Measurements from ENCODE around the gene LRRC26.

The LRRC26 gene

DNA sequence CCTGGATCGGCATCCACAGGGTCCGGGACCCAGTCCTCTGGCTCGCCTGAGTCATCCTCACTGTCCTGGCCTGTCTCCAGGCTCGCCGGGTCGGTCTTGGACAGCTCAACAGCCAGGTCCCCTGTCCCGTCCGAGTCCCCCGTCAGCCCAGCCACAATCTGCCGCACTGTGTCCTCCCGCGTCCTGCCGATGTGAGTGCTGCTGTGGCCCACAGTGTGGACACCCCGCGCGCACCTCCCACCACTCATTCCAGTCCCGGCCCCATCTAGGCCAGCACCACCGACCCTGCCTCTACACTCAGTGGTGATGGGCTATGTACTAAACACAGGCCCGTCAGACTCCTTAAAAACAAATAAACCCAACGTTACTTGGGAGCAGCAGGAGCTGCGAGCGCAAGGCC, 11.8 kb upstream of the LRRC26 start:
- DNase-seq: no peak

DNA sequence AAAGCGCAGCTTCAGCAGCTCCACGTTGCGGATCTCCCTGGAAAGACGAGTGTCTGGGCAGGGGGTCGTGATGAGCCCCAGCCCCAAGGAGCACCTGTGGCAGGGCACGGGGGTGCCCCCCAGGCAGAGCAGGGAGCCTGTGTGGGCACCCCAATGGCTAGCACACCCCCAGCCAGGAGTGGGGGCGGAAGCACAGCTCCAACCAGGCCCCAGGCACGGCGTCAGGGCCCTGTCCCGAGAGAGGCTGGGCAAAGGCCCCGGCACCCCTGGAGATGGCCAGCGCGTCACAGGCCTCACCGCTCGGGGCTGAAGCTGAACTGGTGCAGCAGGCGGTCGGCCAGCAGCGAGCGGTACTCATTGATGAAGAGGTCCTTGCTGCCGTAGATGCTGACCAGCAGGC, 10.6 kb upstream of the LRRC26 start:
- DNase-seq: no peak

DNA sequence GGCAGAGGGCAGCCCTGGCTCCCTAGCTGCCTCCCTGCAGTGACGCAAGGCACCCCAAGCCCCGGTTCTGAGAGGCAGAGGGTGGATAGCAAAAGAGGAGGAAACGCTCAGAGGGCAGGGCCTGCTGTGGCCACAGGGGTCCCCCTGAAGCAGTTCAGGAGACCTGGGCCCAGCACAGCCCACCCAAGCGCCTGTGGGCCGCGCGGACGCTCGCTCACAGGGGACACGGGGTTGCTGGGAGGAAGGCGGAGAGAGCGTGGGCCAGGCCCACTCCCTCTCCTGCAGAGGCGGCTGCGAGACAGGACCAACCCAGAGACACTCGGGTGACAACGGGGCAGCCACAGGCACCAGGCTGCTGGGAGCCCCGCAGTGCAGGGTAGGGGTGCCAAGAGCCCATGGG, 9.9 kb upstream of the LRRC26 start:
- no peak for DNase-seq

DNA sequence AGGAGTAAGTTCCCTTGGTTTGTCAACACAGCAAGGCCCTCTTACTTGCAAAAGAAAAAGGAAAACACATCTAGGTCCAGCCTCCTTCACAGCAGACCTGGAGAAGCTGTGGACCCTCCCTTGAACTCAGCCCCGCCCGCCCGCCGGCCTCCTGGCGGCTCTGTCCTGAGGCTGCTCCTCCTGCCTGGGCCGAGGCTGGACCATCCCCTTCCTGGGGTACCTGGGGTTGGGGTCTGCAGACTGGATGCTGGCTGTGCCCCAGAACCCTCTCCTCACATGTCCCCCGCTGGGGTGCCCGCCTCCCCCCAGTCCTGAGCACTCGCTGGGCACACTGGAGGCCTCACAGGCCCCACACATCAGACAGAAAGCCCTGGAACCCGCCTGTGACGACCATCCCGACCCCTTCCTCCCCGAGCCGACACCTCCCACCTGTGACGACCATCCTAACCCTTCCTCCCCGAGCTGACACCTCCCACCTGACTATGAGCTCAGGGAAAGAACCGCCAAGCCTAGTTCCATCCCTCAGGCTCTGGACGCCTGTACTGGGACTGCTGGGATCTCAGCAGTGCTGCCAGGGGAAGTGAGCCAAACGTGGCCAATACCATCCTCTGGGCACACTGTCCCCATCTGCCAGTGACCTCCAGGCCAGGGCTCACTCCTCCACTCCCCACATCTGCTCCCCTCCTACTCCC, 9.2 kb upstream of the LRRC26 start:
- DNase-seq: no peak

DNA sequence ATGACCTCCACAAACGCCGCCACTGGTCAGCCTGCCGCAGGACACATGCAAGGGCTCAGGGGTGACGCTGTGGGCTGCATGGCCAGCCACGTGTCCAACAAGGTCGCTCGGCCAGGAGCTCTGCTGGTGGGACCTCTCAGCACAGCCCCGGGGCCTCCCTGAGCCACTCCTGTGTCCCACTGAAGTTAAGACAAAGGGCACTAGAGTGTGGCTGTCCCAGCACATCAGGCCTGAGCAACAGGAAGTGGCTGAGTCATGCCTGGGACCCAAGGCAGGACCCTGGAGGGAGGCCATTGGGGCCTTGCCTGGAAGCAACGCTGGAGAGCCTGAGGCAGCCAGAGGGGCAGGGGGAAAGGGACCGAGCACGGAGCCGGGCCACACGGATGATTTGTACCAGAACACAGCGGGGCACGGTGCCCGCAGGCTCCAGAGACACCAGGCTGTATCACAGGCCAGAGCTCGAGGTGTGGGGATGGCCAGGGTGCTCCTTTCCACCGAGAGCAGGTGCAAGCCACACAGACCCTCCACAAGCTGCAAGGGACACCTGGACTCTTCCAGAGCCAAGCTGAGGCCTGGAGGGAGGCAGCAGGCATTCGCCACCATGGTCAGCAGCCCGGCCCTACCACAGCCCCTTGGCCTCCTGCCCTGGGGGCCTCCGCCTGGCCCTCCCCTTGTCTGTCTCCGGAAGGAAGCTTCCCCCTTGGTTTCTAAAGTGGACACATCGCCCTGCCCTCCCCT, 8.5 kb upstream of the LRRC26 start:
- no peak for DNase-seq

DNA sequence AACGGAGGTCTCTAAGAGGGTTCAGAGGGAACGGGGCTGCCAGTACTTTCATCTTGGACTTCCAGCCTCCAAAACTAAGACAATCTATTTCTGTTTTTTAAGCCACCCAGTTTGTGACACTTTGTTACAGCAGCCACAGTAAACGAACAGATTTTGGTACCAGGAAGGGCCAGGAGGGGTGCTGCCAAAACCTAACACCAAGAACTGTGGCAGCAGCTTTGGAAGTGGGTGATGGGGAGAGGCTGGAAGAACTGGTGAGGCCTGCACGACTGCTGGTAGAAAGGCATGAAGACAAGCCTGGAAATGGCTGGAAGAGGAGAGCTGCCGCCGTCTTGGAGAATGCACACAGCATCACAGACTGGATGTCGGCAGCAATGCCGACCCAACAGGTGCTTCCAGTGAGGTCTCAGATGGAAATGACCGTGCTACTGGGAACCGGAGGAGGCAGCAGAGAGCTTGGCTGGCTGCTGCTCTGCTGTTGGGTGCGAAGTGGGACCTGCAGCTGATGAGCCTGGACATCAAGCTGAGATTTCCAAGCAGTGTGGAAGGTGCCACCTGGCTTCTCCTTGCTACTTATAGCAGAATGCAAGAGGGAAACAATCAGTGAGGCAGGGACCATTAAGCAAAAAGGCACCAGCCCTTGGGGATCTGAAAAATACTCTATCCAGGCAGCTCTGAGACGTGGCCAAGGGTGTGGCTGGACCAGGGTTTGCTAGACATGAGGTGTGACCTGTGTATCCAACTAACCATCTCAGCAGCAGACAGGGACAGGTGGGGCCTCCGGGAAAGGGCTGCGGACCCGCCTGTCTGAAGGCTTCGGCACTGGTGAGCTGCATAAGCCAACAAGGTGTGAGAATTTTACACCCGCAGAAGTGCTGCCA, 6.7 kb upstream of the LRRC26 start:
- no peak for DNase-seq

DNA sequence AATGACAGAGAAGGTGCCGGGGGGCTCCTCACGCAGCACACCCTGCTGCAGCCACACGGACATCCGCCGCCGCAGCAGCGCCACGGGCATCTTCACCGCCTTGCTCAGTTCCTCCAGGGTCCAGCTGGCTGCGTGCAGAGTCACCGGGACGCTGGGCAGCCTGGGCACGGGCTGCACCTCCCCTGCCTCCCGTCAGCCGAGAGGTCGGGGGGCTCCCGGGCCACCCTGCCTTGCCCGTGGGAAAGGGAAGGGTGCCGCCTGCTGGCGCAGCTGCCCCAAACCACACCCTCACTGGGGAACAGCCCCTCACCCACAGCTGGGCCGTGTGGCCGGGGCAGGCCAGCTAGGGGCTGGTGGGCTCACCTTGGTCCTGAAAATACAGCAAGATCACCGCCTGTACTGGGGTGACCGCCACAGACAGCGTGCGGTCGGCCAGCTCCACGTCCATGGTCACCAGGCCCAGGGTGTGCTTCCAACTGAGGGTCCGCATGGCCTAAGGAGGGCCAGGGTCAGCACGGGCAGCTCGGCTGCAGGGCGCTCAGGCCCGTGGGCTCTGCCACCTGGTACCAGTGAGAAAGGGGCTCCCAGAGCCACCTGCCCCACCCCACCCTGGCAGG, 5.6 kb upstream of the LRRC26 start:
- no peak for DNase-seq

DNA sequence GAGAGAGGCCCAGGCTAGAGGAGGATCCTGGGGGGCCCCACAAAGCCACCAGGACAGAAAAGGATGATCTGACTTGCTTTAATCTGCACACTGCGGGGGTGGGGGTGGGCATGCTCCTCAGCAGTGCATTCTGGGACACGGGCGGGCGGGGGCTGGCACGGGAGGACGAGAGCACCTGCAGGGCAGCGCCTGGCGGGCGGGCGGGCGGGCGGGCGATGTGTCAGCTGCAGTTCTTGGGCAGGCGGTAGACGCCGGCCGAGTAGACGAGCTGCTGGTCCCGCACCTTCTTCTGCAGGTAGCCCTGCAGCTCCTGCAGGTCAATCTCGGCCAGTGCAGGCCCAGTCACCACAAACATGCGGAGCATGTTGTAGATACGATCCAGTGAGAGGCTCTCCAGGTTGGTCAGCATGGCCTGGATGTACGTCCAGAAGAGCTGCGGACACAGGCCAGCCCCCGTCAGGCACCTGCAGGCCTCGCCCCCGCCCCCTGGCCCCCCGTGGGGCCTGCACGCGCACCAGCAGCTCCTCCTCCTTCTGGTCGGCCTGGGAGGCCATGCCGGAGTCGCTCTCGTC, 5.0 kb upstream of the LRRC26 start:
- DNase-seq: no peak

DNA sequence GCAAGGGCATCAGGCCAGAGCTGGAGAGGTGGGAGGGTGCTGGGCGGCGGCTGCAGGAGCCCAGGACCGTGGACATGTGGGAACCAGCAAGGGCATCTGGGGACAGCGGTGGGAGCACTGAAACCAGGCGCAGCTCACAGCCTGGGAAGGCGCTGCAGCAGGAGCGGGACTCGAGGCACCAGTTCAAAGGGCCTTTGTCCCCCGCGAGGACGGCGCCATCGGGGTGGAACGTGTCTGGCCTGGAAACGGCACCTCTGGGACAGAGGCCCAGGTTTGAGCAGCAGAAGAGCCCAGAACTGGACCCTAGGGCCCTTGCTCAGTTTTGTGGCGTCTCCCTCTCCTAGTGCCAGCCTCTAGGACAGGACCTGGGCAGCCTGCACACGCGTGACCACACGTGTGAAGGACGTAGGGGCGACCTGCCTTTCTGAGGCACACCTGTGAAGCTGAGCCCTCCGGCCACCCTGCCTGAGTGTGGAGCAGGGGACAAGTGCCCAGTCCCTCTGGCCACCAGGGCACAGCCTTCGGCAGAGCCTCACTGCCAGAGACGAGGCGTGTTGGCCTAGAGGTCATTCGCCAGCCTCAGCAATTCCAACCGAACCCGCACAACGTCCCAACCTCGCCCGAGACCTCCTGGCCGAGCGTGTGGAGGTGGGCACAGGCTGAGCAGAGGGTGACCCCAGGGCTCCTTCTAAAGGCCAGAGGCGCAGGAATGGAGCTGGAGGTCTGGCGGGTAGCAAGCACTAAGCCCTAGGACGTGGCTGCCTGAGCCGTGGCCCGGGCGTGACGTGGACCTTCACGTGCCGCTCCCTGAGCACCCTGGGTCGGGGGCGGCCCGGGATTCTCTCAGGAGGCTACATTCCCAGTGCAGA, 4.2 kb upstream of the LRRC26 start:
- no peak for DNase-seq

DNA sequence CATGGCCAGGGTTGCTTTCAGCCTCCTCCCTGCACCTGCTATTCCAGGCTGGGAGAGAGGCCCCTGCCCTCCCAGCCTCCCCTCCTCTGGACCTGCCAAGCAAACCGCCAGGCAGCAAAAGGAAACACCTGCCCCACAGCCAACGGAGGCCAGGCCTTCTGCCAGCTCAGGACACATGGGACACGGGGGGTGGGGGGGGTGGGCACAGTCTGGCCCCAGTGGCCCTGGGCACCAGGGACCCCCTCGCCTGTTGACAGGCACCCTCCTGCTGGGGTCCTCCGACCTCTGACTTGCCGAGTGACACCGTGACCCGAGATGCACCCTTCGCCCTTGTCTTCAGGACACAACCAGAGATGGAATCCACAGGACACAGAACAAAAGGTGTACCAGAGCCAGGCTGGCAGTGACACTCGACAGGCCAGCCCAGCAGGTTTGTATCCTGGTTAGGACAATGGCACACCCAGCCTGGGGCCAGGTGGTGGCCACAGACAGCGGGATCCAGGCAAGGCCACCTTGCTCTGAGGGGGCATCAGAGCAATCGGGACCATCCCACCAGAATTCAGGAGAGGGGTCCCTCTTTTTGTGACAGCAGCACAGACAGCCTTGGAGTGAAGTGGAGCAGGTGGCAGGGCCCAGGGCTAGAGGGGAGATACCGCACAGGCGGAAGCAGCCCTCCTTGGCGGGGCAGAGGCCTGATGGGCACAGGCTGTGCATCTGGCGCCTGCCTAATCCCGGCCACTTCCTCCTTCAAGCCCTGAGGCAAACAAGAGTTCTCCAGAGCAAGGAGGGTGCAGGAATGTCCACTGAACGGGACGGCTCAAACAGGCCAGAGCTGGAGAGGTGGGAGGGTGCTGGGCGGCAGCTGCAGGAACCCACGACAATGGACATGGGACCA, 3.3 kb upstream of the LRRC26 start:
- DNase-seq: no peak

DNA sequence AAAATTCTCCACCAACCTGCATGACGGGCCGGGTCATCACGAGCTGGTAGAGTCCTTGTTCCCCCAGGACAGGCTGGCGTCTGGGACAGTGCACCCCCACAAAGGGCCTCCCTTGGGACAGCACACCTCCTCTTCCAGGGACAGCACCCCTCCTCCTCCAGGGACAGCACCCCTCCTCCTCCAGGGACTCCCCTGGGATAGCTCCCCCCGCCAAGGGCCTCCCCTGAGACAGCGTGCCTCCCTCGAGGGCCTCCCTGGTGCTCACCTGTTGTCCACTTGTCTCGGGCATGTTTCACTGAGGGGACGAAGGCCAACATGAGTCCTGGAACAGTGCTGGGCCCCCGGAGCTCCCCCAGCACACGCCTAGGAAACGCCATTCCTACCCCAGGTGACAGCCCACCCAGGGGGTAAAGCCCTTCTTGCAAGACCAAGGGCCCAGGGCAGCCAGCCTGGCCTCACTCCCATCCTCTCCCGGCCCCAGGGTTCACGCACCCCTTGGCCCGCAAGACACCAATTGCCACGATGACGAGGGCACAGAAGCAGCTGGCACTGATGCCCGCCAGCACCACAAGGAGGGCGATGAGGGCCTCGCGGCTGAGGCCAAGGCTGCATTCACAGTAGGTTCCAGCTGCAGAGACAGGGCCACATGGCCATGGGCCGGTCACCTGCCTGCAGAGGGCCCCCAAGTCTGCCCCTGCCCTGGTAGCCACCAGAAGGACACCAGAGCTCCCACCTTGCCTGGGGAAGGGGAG, 1.5 kb upstream of the LRRC26 start:
- DNase-seq: no peak

DNA sequence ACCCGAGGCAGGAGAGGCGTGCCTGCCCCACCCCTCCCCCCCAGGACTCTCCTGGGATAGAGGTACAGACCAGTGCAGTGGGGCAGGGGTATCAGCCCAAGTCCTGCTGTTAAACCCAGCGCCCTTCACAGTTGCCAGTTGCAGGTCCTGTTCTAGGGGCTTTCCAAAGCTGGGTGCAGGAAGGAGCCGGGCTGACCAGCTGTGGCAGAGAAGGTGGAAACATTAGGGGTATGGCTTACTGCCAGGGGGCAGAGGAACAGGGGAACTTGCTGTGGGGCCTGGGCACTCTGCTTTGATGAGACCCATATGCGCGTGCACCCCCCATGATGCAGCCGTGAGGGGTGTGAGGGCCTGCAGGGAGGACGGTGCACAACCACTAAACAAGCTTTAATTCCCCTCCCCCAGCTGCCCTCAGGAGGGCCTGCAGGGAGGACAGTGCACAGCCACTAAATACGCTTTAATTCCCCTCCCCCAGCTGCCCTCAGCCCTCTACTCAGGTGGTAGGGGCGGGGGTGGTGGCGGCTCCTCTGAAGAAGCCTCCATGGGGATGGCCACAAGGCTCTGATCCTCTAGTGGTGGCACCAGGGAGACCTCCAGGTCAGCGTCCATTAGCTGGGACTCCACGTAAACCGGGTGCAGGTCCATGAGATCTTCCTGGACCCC, 766 bp upstream of the LRRC26 start:
- no peak for DNase-seq

DNA sequence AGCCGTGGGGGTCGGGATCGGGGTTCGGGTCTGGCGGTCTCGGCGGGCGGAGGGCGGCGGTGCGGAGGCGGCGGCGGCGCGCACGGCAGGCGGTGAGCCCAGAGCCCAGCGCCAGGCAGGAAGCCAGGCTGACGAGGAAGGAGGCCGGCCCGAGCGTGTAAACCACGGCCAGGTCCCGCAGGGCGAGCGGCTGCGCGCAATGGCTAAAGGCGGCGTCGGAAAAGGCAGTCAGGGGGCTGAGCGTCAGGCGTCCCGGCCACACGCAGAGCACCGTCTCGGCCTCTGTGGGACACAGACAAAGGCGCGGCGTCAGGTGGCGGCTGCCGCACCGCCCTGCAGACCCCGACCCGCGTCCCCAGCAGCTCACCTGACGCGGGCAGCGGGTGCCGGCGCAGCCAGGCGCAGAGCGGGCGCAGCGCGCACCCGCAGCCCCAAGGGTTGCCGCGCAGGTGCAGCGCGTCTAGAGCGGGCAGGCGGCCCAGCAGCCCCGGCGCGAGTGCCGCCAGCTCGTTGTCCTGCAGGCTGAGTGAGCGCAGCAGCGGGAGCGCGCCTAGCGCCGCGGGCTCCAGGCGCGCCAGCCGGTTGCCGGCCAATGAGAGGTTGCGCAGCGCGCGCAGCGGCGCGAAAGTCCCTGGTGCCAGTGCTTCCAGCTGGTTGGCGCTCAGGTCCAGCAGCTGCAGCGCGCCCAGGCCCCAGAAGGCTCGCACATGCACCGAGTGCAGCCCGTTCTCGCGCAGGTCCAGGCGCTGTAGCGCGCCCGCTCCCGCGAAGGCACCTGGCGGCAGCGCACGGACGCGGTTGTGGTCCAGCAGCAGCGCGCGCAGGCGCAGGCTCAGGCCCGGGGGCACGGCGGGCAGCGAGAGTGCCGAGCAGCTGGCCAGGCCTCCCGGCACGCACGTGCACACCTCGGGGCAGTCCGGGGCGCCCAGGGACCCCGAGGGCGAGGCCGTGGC, 671 bp downstream of the LRRC26 start:
- DNase-seq: peak; percentile 75

DNA sequence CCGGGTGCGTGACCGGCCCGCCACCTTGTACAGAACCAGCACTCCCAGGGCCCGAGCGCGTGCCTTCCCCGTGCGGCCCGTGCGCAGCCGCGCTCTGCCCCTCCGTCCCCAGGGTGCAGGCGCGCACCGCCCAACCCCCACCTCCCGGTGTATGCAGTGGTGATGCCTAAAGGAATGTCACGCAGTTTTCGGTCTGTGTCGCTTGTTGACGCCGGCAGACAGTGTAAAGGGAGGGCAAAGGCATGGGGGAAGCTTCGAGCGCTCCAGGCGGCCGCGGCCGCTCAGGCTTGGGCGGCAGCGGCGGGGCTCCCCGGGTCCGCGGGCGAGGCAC, 1.3 kb downstream of the LRRC26 start:
- DNase-seq: peak; percentile 66

DNA sequence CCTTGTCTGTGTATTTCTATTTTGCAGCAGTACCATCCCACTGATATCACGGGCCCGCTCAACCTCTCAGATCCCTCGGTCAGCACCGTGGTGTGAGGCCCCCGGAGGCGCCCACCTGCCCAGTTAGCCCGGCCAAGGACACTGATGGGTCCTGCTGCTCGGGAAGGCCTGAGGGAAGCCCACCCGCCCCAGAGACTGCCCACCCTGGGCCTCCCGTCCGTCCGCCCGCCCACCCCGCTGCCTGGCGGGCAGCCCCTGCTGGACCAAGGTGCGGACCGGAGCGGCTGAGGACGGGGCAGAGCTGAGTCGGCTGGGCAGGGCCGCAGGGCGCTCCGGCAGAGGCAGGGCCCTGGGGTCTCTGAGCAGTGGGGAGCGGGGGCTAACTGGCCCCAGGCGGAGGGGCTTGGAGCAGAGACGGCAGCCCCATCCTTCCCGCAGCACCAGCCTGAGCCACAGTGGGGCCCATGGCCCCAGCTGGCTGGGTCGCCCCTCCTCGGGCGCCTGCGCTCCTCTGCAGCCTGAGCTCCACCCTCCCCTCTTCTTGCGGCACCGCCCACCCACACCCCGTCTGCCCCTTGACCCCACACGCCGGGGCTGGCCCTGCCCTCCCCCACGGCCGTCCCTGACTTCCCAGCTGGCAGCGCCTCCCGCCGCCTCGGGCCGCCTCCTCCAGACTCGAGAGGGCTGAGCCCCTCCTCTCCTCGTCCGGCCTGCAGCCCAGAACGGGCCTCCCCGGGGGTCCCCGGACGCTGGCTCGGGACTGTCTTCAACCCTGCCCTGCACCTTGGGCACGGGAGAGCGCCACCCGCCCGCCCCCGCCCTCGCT, 1.9 kb downstream of the LRRC26 start:
- DNase-seq: peak; percentile 75

DNA sequence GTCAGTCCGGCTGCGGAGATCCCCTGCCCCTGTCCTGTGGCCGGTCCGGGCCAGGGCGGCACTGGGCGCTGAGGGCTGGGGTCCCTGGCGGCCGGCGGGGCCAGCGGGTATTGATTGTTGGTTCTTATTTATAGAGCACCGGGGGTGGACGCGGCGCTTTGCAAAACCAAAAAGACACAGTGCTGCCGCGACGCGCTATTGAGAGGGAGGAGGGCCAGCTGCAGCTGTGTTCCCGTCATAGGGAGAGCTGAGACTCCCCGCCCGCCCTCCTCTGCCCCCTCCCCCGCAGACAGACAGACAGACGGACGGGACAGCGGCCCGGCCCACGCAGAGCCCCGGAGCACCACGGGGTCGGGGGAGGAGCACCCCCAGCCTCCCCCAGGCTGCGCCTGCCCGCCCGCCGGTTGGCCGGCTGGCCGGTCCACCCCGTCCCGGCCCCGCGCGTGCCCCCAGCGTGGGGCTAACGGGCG, 2.5 kb downstream of the LRRC26 start:
- DNase-seq: peak; percentile 8
